Stimulated activated CD8-positive, alpha-beta memory T cell treated with anti-CD3 and anti-CD28 coated beads, Interleukin-12 subunit alpha, Interleukin-12 subunit beta, amount 100 ng/mL, for 1 hour (primary cell): ENCODE measurements around the gene PTTG2.

Experiments
- DNase-seq: peaks from one replicate; pipeline ENCODE4 v3.0.0-alpha.2; 2020; ENCODE audit warnings: low read depth

Gene PTTG2

GRCh38 chr4:38009949-38010348 lies 49.8 kb downstream of the PTTG2 start:
- no peak for DNase-seq
